GM21717 (cell line): ENCODE data around the gene SCIN.
A peak's percentile ranks its signal among the peaks of the same experiment; 100 is the strongest.

Experiments
- ATAC-seq: cut with Tn5 transposase; IDR thresholded peaks from one replicate; pipeline ENCODE4 v1.9.1; 2021; ENCODE audit warnings: mild to moderate bottlenecking, moderate library complexity; ENCODE audit not compliant: unreplicated experiment

Gene SCIN

DNA sequence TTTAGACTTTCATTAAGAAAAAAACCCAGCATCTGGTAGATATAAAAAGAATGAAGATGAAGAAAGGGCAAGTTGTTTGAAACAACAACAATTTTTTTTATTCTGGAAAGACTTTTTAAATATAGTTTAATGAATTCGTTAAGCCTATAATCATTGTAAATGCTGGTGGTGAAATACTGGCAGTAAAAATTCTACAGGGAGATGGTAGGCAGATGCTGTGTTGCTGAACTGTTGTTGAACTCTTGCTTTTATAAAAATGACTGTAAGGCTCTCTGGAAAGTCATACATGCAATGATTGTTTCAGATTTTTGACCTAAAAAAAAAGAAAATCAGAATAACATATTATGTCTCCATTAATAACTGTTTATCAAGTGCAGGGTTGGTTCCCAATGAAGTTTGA lies 39.0 kb downstream of the SCIN start:
- no peak for ATAC-seq

DNA sequence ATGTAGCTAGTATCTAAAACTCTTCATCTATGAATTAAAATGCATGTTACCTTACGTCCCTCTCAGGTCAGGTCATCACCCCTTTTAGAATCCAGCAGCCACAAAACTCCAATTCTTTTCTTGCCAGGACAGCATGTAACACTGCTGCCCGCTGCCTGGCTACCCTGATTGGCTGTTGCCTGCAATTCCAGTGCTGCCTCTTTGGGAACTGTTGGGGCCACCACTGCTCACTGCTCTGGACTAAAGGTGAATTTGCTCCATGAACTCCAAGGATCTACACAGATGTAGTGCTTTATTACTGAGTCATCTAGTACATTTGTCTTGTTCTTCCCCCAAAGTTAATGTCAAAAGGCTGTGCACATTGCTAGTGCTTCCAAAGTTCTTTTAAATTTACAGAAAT lies 40.4 kb downstream of the SCIN start:
- ATAC-seq, result no peak

DNA sequence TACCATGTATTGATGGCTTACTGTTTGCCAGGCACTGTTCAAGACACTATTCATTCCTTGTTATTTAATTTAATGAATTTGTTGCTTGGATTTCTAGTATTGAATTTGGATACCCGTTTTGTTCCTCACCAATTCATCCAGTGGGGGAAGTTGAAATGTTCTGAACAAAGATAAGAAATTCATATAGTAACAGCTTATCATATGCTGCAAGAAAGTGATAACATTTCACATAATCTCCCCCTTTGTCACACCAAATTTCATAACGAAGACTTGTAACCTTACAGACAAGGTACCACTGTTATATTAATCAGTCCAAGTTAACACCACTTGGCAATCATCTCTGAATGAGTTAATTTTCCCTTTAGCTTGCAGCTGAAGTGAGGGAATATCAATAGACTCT lies 42.1 kb downstream of the SCIN start:
- ATAC-seq, result no peak

DNA sequence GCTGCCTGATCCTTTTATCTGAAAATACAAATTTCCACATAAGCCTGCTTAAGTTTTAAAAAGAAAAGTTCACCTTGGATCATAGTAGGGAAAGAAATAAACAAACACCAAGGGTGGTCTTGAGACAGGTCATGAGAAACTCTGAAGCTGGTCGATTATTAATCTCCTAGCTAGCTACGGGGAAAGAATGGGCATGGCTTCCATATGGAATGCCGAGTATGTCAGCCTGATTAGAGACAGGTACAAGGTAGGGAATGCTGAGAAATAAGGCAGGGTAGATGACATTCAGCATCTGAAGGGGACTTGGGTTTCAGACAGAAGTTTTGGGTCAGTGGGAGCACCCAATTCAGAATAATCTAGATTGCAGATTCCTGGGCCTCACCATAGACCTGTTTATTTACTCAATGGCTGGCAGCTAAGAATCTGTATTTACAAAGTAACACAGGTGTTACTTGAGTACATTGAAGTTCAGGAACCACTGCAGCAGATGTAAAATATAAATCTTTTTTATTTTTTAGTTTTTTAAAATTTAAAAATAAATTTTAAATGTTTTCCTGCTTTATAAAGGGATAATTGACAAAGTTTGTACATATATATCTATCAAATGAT lies 49.0 kb downstream of the SCIN start:
- ATAC-seq, result no peak

DNA sequence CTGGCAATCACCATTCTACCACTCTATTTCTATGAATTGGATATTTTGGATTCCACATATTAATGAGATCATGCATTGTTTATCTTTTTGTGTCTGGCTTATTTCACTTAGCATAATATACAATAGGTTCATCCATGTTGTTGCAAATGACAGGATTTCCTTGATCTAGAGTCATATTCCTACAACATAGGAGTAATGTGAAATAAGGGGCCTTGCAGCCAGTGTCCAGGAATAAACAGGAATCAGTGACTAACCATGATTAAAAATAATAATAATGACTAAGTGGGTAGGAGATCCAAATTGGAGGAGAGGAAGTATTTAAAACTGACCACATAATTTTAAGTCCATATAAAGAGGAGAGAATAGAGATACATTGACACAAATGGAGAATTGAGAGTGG lies 49.9 kb downstream of the SCIN start:
- no peak for ATAC-seq

DNA sequence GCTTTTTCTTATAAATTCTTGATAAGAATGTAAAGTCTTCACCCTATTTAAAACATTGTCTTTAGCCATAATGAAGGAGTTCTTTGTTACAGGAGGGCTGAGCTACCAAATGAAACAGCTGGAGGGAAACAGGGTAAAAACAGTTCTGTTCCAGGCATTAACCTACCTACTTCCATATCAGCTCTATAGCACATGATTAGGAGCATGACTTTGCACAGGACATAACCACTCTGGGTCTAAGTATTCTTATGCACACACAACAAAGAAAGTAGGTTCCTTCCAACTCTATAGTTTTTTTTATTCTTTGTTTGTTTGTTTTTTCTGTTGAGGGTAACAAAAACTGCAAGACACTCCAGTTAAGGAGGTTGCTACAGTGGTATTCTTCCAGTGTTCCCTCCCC lies 52.7 kb downstream of the SCIN start:
- ATAC-seq, result no peak

DNA sequence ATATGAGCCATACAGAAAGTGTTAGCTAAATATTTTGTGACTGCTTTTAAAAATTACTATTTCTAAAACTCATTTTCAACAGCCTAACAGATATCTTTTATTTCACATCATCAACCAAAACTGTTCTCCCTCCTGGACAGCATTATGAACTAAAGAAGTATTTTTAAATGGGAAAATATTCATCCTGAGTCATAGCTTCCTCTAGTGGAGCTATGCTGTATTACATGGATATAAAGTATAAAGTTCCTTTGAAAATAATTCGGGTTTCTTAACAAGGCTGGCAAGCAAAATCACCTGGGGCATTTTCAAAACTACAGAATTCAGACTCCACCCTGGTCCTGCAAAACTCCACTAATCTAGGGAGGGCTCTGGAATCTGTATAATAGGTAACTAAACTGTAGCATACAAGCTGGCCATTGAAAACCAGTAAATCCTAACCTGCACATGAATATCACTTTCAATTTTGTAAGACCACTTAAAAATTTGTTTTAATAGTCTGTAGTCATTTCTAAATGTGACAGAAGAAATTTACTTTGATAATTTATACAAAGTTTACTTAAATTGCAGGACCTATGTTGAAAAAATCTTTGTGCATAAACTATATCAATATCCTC lies 53.5 kb downstream of the SCIN start:
- ATAC-seq, result no peak

DNA sequence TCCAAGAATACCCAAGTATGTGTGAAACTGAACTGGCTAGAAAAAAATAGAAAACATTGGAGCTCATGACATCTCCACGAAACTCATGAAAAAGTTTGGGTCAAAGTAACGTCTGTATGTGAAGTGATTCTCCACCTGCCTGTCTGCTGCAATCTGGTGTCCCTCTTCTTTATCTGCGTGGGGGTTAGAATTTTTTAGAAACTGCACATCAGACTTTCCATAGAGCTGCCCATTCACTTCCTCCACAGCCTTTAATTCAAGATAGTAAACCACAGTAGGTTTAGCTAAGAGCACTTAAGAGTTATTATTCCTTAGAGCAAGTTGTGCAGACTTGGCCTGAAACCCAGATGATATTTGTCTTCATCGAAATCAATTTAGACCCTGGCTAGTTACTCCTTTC lies 55.3 kb downstream of the SCIN start:
- no peak for ATAC-seq

DNA sequence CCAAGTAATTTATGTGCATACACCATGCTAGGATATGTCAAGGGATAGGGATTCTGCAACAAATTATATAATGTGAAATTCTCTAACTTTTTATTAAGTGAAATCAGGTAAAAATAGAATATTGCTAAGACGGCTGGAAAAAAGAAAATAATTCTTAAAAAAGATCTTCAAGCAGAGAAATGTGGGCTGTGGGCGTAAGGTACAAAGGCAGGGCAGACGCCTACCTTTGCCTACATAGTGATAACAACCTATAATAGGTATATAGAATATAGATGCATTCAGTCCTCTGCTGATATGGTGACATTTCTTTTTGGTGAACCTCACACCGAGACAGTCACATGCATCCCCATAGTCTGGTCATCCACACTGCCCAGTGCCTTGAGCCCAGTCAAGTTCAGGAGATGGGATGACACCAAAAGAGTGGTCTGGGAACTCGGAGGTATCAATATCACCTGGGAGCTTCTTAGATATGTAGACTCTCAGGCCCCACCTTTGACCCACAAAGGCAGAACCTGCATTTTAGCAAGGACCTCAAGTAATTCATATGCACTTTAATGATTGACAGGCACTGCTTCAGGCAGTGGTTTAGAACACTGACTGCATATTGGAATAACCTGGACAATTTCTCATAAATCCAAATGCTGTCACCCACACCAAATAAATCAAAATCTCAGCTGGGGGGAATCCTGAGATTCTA lies 59.4 kb downstream of the SCIN start:
- no peak for ATAC-seq

DNA sequence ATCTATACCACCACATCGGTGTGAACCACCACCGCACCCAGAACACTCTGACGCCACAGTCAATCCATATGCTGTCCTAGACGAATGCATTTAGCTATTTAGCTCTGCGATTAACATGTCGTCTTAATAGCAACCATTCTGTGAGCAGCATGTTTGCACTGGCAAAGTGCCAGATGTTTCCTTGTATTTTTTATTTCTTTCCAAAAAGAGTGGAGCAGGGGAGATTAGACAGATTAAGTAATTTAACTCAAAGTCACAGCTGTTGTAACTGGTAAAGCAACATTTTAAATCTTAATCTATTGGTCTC lies 59.9 kb downstream of the SCIN start:
- no peak for ATAC-seq

DNA sequence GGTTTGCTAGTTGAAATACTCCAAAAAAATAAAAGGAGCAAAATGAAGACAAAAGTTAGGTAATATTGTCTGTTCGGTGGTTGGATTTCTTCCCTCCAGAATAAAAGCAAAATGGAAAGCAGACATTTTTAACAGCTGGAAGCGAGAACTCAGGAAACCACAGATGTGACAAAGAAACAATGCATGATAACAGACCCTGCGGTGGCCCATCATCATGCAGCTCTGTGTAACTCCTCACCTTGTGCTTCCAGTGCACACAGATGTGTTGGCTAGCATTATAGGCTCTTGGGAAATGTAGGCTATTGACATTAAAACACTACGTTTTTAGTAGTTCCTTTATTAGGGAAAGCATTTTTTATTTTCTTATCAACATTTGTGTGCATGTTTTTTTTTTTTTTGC lies 63.1 kb downstream of the SCIN start:
- ATAC-seq, result no peak

DNA sequence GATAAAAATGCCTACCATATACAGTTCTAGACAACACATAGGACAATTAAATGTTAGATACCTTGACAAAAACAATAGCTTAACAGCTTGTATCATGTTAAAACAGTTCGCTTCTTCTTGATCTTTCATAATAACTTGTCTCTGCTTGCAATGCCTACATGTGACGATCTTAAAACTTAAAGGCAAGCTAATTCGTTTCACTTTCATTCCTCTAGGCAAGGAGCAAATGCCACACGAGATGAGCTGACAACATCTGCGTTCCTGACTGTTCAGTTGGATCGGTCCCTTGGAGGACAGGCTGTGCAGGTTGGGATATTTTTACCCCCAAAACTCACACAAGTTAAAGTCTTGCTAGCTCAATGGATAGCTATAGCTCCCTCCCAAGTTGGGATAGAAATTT lies 65.3 kb downstream of the SCIN start:
- ATAC-seq, result peak; percentile 80

DNA sequence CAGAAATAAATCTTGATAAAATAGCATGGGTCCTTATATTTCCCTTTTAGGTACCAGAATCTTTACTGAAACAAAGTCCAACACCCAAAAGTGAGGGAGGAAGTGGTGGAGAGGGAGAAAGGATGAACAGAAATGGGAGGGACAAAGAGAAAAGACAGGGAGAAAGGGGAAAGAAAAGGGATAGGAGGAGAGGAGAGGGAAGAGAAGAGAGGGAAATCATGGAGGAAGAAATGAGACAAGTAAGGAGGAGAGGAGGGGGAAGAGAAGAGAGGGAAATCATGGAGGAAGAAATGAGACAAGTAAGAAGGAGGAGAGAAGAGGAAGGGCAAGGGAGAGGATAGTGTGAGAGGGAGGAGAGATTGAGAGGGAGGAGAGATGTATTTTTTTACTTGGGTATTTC lies 66.8 kb downstream of the SCIN start:
- no peak for ATAC-seq

DNA sequence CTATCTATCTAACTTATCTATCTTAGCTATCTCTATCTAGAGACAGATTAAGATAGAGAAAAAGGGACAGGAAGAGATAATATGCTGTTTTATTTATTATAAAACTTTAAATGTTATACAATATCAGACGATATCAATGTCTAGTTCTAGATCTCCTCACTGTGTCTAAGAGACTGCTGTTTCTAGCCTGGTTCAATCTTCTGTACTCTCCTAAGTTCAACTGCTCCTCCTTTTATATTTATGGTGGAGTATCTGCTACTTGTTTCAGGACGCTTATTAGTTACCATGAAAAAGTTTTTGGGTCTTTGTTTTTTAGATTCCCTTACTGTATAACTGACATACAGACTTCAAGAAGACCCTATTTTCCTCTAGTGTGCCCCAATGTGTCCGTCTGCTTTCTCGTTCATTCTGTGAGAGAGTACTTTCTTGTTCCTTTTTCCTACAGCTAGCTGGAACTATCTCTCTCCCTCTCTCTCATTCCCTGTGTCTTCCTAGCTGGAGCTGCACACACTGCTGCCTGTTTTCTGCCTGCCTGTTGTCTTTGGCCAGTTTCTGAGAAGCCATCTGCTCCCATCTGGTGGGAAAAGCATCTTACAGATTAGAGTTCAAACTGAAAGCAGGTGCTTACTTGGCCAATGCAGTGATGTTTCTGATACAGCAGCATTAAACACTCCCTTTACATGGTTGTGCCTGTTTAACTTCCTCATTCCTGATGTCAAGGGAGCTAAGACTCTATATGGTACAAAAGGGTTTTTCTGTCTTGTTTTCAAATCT lies 67.5 kb downstream of the SCIN start:
- ATAC-seq, result peak; percentile 51

DNA sequence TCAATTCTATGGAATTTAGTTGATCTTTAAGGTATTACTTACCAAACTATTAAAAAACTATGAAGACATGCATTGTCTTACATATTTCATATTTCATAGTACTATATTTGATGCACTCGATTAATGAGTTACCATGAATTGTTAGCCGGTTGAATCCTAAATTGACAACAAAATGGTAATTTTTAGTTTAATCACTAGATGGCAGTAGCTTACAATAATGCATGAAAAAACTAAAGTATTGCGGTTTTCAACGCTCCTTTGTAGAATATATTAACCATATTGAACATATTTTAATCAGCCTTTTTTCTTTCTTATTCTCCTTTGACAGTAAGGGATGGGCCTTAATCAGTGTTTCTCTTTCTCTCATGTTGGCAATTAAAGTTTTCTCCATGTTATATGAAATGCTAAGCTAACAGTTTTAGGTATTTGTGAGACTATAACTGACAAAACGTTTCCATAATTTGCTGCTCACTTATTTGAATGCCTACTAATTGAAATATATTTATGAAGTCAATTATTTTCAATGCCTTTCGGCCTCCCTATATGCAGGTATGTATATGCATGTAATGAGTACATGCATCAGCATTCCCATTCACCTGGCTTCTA lies 68.4 kb downstream of the SCIN start:
- ATAC-seq, result no peak

DNA sequence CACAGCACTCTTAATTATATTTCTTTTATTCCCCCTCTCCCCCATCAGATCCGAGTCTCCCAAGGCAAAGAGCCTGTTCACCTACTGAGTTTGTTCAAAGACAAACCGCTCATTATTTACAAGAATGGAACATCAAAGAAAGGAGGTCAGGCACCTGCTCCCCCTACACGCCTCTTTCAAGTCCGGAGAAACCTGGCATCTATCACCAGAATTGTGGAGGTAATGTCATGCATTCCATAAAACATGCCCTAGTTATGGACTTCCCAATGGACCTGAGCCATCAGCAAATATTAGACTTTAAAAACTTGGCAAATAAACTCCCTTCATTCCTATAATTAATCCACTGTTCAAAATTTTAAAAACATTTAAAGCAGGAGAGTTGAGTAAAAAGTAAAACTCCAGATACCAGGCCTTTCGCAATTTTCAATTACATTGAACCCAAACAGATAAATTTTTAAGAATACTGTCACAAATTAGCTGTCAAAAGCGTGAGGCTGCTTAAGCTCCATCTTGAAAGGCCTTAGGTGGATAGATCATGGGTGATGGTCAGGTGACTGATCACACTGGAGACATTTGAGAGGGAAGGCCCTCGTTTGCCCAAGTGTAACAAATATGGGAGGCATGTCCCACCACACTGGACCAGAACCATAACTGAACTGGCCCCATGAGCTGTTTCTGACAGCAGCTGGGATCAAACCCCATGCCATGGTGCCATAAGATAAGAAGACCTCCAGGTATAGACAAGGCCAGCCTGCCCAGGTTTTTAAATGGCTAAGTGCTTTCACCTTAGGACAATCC lies 70.0 kb downstream of the SCIN start:
- ATAC-seq, result no peak

DNA sequence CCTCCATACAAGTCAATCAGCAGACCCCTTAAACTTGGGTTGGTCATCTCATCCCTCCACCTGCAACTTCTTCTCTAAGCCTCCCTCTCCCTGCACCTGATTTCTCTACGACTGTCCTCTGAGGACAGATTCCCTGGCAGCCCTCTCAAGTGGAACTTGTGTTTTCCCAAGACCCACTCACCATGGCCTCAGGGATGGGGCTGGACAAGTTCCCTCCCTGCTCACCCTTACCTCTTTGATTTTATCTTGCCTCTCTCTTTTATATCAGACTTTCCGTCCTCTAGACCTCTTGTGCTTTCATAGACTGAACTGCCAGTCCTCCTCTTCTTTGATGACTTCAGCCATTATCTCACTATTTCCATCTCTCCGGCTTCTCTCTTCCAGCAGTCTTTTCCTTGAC lies 70.7 kb downstream of the SCIN start:
- ATAC-seq, result no peak

DNA sequence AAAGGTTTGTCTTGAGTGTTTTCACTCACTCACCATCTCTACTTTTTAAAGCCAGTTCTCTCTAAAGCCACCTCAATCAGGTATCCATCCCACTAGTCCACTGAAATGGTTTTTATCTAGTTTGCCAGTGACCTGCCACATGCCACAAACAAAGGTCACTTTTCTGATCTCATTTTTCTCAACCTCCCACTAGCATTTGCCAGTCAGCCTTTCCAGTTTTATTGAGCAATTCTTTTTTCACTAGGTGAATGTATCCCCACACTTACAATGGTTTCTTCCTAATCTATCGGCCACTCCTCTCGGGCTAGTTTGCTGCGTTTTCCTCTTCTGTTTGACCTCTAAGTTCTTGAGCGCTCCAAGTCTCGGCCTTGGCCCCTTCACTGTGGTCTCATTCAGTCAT lies 72.0 kb downstream of the SCIN start:
- ATAC-seq, result no peak

DNA sequence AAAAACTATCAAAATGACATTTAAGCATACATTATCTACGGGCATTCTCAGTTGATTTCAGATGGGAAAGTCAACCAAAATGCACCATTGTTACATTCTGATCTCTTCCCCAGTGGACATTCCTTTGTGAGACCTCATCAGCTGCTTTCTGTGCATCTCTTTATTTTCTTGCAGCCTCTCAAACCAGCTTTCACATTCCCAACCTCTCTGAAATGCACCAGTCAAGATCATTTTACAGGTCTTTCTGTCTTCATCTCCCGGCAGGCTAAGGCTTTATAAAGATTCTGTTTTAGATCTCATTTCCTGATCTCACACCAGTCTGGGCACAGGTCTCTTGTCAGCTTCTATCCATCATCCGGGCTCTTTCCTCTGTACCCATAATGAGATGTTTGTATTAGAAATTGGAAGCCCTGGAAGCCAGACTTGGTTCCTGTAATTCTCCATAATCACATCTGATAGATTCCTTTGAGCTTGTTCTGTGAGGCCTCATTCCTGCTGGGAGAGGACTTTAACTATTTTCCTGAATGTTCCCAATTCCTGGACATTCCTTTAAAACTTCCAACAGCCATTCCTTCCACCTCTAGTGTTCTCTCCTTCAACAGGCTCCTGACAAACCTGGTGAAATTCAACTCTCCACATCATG lies 72.6 kb downstream of the SCIN start:
- no peak for ATAC-seq

DNA sequence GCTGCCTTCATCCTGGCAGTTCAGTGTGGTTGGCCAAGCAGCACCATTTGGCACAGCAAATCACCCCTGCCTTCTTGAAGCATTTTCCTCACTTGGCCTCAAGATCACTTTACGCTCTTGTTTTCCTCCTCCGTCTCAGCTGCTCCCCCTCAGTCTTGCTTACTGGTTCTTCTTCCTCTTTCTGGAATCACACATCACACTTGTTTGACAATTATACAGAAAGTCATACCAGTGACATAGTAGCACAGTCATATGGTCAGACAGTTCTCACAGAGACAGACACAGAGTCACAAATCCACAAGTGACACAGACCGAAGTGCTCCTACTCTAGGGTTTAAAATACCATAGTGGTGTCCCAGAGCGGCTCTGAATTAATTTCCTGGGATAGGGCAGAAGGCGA lies 73.1 kb downstream of the SCIN start:
- ATAC-seq, result peak; percentile 62
